Astrocyte (in vitro differentiated cells and primary cell): ENCODE measurements around the gene SDK1. TPM values are rescaled to one million over a fixed set of nuclear protein-coding genes. Genes with fewer than 3 reads are reported as not detected.

ENCODE experiments used
- DNase-seq: peaks from one replicate; pipeline ENCODE4 v3.0.0-alpha.2; 2010; ENCODE audit warnings: low read depth
- FAIRE-seq: peaks from 2 replicates; lab custom pipeline; 2011; peaks lifted over from hg19 to GRCh38; lab: Jason Lieb, UNC
- H2AFZ ChIP-seq: 2 replicates; pipeline ENCODE4 v1.6.0; 2012; ENCODE audit warnings: low read depth, low read length, inconsistent platforms
- H3K27ac ChIP-seq: 2 replicates; pipeline ENCODE4 v1.5.1; 2011; ENCODE audit warnings: low read depth, low read length, inconsistent platforms
- H3K27me3 ChIP-seq: 2 replicates; pipeline ENCODE4 v1.6.0; 2011; ENCODE audit warnings: low read length, inconsistent platforms; ENCODE audit not compliant: insufficient read depth
- H3K36me3 ChIP-seq: 2 replicates; pipeline ENCODE4 v1.5.1; 2011; ENCODE audit warnings: low read length, inconsistent platforms; ENCODE audit not compliant: insufficient read depth
- H3K4me1 ChIP-seq: 2 replicates; pipeline ENCODE4 v1.5.1; 2011; ENCODE audit warnings: low read length, inconsistent platforms; ENCODE audit not compliant: insufficient read depth
- H3K4me2 ChIP-seq: 2 replicates; pipeline ENCODE4 v1.6.0; 2012; ENCODE audit warnings: low read length, inconsistent platforms
- H3K4me3 ChIP-seq: 2 replicates; pipeline ENCODE4 v1.5.1; 2011; ENCODE audit warnings: low read depth, mild to moderate bottlenecking, low read length, inconsistent platforms; ENCODE audit not compliant: insufficient read depth
- H3K79me2 ChIP-seq: 2 replicates; pipeline ENCODE4 v1.6.0; 2012; ENCODE audit warnings: mild to moderate bottlenecking, low read length, inconsistent platforms; ENCODE audit not compliant: insufficient read depth
- H3K9ac ChIP-seq: 2 replicates; pipeline ENCODE4 v1.6.0; 2012; ENCODE audit warnings: mild to moderate bottlenecking, low read length, inconsistent platforms
- H3K9me3 ChIP-seq: 2 replicates; pipeline ENCODE4 v1.5.1; 2012; ENCODE audit warnings: low read depth, mild to moderate bottlenecking, low read length, inconsistent platforms; ENCODE audit not compliant: insufficient read depth
- H4K20me1 ChIP-seq: 2 replicates; pipeline ENCODE4 v1.6.0; 2012; ENCODE audit warnings: low read length, inconsistent platforms; ENCODE audit not compliant: insufficient read depth
- H3K27ac Mint-ChIP-seq: one replicate; pipeline ENCODE4 v1.8.0; 2021; ENCODE audit warnings: mild to moderate bottlenecking, mixed read lengths; ENCODE audit not compliant: unreplicated experiment
- H3K27me3 Mint-ChIP-seq: one replicate; pipeline ENCODE4 v1.8.0; 2021; ENCODE audit warnings: low read depth, mixed read lengths; ENCODE audit not compliant: unreplicated experiment
- H3K36me3 Mint-ChIP-seq: one replicate; pipeline ENCODE4 v1.8.0; 2021; ENCODE audit warnings: low read depth, mixed read lengths; ENCODE audit not compliant: unreplicated experiment
- H3K4me1 Mint-ChIP-seq: one replicate; pipeline ENCODE4 v1.8.0; 2021; ENCODE audit warnings: low read depth, mixed read lengths; ENCODE audit not compliant: unreplicated experiment
- H3K4me3 Mint-ChIP-seq: one replicate; pipeline ENCODE4 v1.8.0; 2021; ENCODE audit warnings: mild to moderate bottlenecking, moderate library complexity, mixed read lengths; ENCODE audit not compliant: unreplicated experiment
- H3K9me3 Mint-ChIP-seq: one replicate; pipeline ENCODE4 v1.8.0; 2021; ENCODE audit warnings: mild to moderate bottlenecking, mixed read lengths; ENCODE audit not compliant: unreplicated experiment
- EZH2 ChIP-seq: IDR thresholded peaks from 2 replicates; pipeline ENCODE4 v1.6.1; 2012; ENCODE audit warnings: mild to moderate bottlenecking, low read length, inconsistent platforms; ENCODE audit not compliant: insufficient read depth
- total RNA-seq: library from RNA; stranded (reverse); gene quantifications from 2 replicates; pipeline ENCODE4 v1.2.1, GENCODE V29; 2021
- TF ChIP-seq, protein P1 (sequence below): IDR thresholded peaks from 2 replicates; pipeline ENCODE4 v1.5.1; 2011; ENCODE audit warnings: low read depth, mild to moderate bottlenecking, inconsistent platforms, low read length, moderate library complexity; ENCODE audit not compliant: insufficient read depth

The SDK1 gene
- total RNA-seq, 1 donor from 2014 or later = 4.2 TPM

DNA sequence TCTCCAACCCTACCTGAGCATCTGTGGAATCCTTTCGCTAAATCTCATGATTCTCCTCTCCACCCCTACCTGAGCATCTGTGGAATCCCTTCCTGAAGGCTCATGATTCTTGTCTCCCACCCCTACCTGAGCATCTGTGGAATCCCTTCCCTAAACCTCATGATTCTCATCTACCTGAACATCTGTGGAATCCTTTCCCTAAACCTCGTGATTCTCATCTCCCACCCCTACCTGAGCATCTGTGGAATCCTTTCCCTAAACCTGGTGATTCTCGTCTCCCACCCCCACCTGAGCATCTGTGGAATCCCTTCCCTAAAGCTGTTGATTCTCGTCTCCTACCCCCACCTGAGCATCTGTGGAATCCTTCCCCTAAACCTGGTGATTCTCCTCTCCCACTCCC is 342.0 kb downstream of the SDK1 start:
- Histone ChIP-seq H3K79me2 (no peaks in the 10 kb centered on the region), H3K4me1 (no peaks in the 10 kb centered on the region), H4K20me1 (no peaks in the 10 kb centered on the region), H3K9ac (no peak overlapping the region), H3K27me3 (no peaks in the 10 kb centered on the region), H3K9me3 (no peaks in the 10 kb centered on the region), H2AFZ (no peak overlapping the region), H3K36me3 (no peaks in the 10 kb centered on the region), H3K4me3 (no peak overlapping the region), H3K27ac (no peak overlapping the region), H3K4me2 (no peak overlapping the region)
- H3K27ac Mint-ChIP-seq = no peak overlapping the region
- FAIRE-seq (no peak), DNase-seq (no peak)
- TF ChIP-seq EZH2 = no peak
- TF ChIP-seq, protein P1, sequence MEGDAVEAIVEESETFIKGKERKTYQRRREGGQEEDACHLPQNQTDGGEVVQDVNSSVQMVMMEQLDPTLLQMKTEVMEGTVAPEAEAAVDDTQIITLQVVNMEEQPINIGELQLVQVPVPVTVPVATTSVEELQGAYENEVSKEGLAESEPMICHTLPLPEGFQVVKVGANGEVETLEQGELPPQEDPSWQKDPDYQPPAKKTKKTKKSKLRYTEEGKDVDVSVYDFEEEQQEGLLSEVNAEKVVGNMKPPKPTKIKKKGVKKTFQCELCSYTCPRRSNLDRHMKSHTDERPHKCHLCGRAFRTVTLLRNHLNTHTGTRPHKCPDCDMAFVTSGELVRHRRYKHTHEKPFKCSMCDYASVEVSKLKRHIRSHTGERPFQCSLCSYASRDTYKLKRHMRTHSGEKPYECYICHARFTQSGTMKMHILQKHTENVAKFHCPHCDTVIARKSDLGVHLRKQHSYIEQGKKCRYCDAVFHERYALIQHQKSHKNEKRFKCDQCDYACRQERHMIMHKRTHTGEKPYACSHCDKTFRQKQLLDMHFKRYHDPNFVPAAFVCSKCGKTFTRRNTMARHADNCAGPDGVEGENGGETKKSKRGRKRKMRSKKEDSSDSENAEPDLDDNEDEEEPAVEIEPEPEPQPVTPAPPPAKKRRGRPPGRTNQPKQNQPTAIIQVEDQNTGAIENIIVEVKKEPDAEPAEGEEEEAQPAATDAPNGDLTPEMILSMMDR = no peak
- no peaks in the 10 kb centered on the region for H3K4me1 Mint-ChIP-seq
- H3K4me3 Mint-ChIP-seq = no peak overlapping the region
- H3K27me3 Mint-ChIP-seq = no peaks in the 10 kb centered on the region
- no peaks in the 10 kb centered on the region for H3K9me3 Mint-ChIP-seq
- no peaks in the 10 kb centered on the region for H3K36me3 Mint-ChIP-seq

- no peak overlapping the region for H3K4me3 Mint-ChIP-seq
- no peaks in the 10 kb centered on the region for H3K27me3 Mint-ChIP-seq
- Histone ChIP-seq H3K27me3 (no peaks in the 10 kb centered on the region), H3K27ac (no peak overlapping the region), H3K9ac (no peak overlapping the region), H3K4me3 (no peak overlapping the region), H3K4me2 (no peak overlapping the region), H3K79me2 (no peaks in the 10 kb centered on the region), H3K36me3 (no peaks in the 10 kb centered on the region), H2AFZ (no peak overlapping the region), H3K4me1 (no peaks in the 10 kb centered on the region), H3K9me3 (no peaks in the 10 kb centered on the region), H4K20me1 (no peaks in the 10 kb centered on the region)
- H3K4me1 Mint-ChIP-seq = no peaks in the 10 kb centered on the region
- TF ChIP-seq, protein P1 = no peak
- no peak for TF ChIP-seq EZH2
- FAIRE-seq = no peak
- no peak overlapping the region for H3K27ac Mint-ChIP-seq
- DNase-seq = peak; percentile 17
- peaks cover 6% of the 10 kb centered on the region for H3K9me3 Mint-ChIP-seq
- H3K36me3 Mint-ChIP-seq = no peaks in the 10 kb centered on the region
These were observed 347.2 kb downstream of the SDK1 start for GRCh38 chr7:3648276-3648675.

- Histone ChIP-seq H2AFZ (no peak overlapping the region), H3K4me2 (no peak overlapping the region), H3K36me3 (no peaks in the 10 kb centered on the region), H3K4me1 (no peaks in the 10 kb centered on the region), H3K4me3 (no peak overlapping the region), H3K27me3 (no peaks in the 10 kb centered on the region), H3K9me3 (no peaks in the 10 kb centered on the region), H3K79me2 (no peaks in the 10 kb centered on the region), H3K9ac (no peak overlapping the region), H3K27ac (no peak overlapping the region), H4K20me1 (no peaks in the 10 kb centered on the region)
- H3K27ac Mint-ChIP-seq = no peak overlapping the region
- FAIRE-seq = no peak
- no peak for DNase-seq
- H3K9me3 Mint-ChIP-seq = peaks cover 6% of the 10 kb centered on the region
- H3K4me1 Mint-ChIP-seq = no peaks in the 10 kb centered on the region
- H3K4me3 Mint-ChIP-seq = no peak overlapping the region
- H3K36me3 Mint-ChIP-seq = no peaks in the 10 kb centered on the region
- no peaks in the 10 kb centered on the region for H3K27me3 Mint-ChIP-seq
- TF ChIP-seq, protein P1 = peak; percentile 7
- TF ChIP-seq EZH2 = no peak
These were observed 348.2 kb downstream of the SDK1 start for GRCh38 chr7:3649250-3649649.
